ENCODE results near the gene CHPF. TPM values are rescaled to one million over a fixed set of nuclear protein-coding genes. Genes with fewer than 3 reads are reported as not detected.

CHPF gene
- total RNA-seq, 1 experiment from 2014 or later = 26.4 TPM

- Histone ChIP-seq H3K4me1 (peaks cover 4% of the 10 kb centered on the region), H3K36me3 (ENCODE audit: control insufficient read depth, insufficient read depth, low read length) (no peaks in the 10 kb centered on the region; the same call in 1 of the 2 replicates), H3K4me3 (ENCODE audit: low read depth, low read length) (no peak overlapping the region), H3K27me3 (replicated peaks; ENCODE audit: control insufficient read depth, insufficient read depth, low read length) (no peaks in the 10 kb centered on the region), H3K9me3 (no peaks in the 10 kb centered on the region)
- H3K27me3 Mint-ChIP-seq (ENCODE audit: insufficient read depth, unreplicated experiment) = no peaks in the 10 kb centered on the region
- CTCF ChIA-PET = interaction anchor here (2.8 kb wide), 1 partner anchor 25 kb away, joined by 14 read pairs; no protein-coding TSS in a partner anchor
- H3K4me1 Mint-ChIP-seq (ENCODE audit: low read depth, unreplicated experiment) = peaks cover 7% of the 10 kb centered on the region
- intact Hi-C loops (cut with micrococcal nuclease; ENCODE audit: unreplicated experiment) = no loop called here
- H3K36me3 Mint-ChIP-seq (ENCODE audit: insufficient read depth, unreplicated experiment) = no peaks in the 10 kb centered on the region
- H3K4me3 Mint-ChIP-seq (ENCODE audit: unreplicated experiment) = no peak overlapping the region
- H3K9me3 Mint-ChIP-seq (ENCODE audit: unreplicated experiment) = no peaks in the 10 kb centered on the region
- TF ChIP-seq CTCF (IDR thresholded peaks at IDR 0.05; ENCODE audit: insufficient read depth in 1 of 2, low read depth in 1 of 2, low read length in 1 of 2, severe bottlenecking in 1 of 2, unreplicated experiment in 1 of 2) = no peak
- no peak overlapping the region for H3K27ac Mint-ChIP-seq (ENCODE audit: unreplicated experiment)
- DNase-seq = no peak
- POLR2A ChIA-PET = no interaction called here
- BruUV-seq (replicated peaks) = no TSS peak
These were observed 38.0 kb downstream of the CHPF start for GRCh38 chr2:219505585-219505984.

- no TSS peak for BruUV-seq (replicated peaks)
- intact Hi-C loops (cut with micrococcal nuclease; ENCODE audit: unreplicated experiment) = no loop called here
- H3K27ac Mint-ChIP-seq (ENCODE audit: unreplicated experiment) = no peak overlapping the region
These were observed 41.0 kb downstream of the CHPF start for GRCh38 chr2:219502618-219503017.

GRCh38 chr2:219501849-219502248 is 41.8 kb downstream of the CHPF start:
- no peaks in the 10 kb centered on the region for H3K27me3 Mint-ChIP-seq (ENCODE audit: insufficient read depth, unreplicated experiment)
- intact Hi-C loops (cut with micrococcal nuclease; ENCODE audit: unreplicated experiment) = no loop called here
- Histone ChIP-seq H3K4me1 (peaks cover 14% of the 10 kb centered on the region; the same call in 1 of the 2 replicates), H3K36me3 (ENCODE audit: control insufficient read depth, insufficient read depth, low read length) (no peaks in the 10 kb centered on the region; the same call in 1 of the 2 replicates), H3K4me3 (ENCODE audit: low read depth, low read length) (no peak overlapping the region), H3K27me3 (replicated peaks; ENCODE audit: control insufficient read depth, insufficient read depth, low read length) (no peaks in the 10 kb centered on the region), H3K9me3 (no peaks in the 10 kb centered on the region)
- no peak for TF ChIP-seq CTCF (IDR thresholded peaks at IDR 0.05; ENCODE audit: insufficient read depth in 1 of 2, low read depth in 1 of 2, low read length in 1 of 2, severe bottlenecking in 1 of 2, unreplicated experiment in 1 of 2)
- peaks cover 11% of the 10 kb centered on the region for H3K36me3 Mint-ChIP-seq (ENCODE audit: insufficient read depth, unreplicated experiment)
- CTCF ChIA-PET = no interaction called here
- no peak for DNase-seq
- BruUV-seq (replicated peaks) = no TSS peak
- no peak overlapping the region for H3K4me3 Mint-ChIP-seq (ENCODE audit: unreplicated experiment)
- POLR2A ChIA-PET = no interaction called here
- H3K4me1 Mint-ChIP-seq (ENCODE audit: low read depth, unreplicated experiment) = peaks cover 16% of the 10 kb centered on the region
- H3K9me3 Mint-ChIP-seq (ENCODE audit: unreplicated experiment) = no peaks in the 10 kb centered on the region
- H3K27ac Mint-ChIP-seq (ENCODE audit: unreplicated experiment) = no peak overlapping the region

More at GRCh38 chr2:219502618-219503017, 41.0 kb downstream of the CHPF start:
- Mint-ChIP-seq H3K27me3 (ENCODE audit: insufficient read depth, unreplicated experiment) (no peaks in the 10 kb centered on the region), H3K9me3 (ENCODE audit: unreplicated experiment) (no peaks in the 10 kb centered on the region), H3K4me3 (ENCODE audit: unreplicated experiment) (no peak overlapping the region), H3K36me3 (ENCODE audit: insufficient read depth, unreplicated experiment) (peaks cover 11% of the 10 kb centered on the region), H3K4me1 (ENCODE audit: low read depth, unreplicated experiment) (peaks cover 16% of the 10 kb centered on the region)
- TF ChIP-seq CTCF (IDR thresholded peaks at IDR 0.05; ENCODE audit: insufficient read depth in 1 of 2, low read depth in 1 of 2, low read length in 1 of 2, severe bottlenecking in 1 of 2, unreplicated experiment in 1 of 2) = no peak
- peaks cover 9% of the 10 kb centered on the region; the same call in 1 of the 2 replicates for H3K4me1 ChIP-seq
- CTCF ChIA-PET = no interaction called here
- no peak overlapping the region for H3K4me3 ChIP-seq (ENCODE audit: low read depth, low read length)
- no peaks in the 10 kb centered on the region for H3K9me3 ChIP-seq
- no peak for DNase-seq
- H3K27me3 ChIP-seq (replicated peaks; ENCODE audit: control insufficient read depth, insufficient read depth, low read length) = no peaks in the 10 kb centered on the region
- POLR2A ChIA-PET = no interaction called here
- no peaks in the 10 kb centered on the region; the same call in 1 of the 2 replicates for H3K36me3 ChIP-seq (ENCODE audit: control insufficient read depth, insufficient read depth, low read length)

Data from Caco-2 (cell line).